Neural cell (in vitro differentiated cells): Measurements from ENCODE around the gene AFMID.

Experiments
- CTCF ChIP-seq: fragments of 450-650 bp; IDR thresholded peaks from 2 replicates; pipeline ENCODE4 v1.5.1; 2014; ENCODE audit warnings: antibody characterized with exemption, mild to moderate bottlenecking, moderate library complexity; ENCODE audit not compliant: poor library complexity, severe bottlenecking
- EP300 ChIP-seq: fragments of 450-650 bp; conservative IDR thresholded peaks from 2 replicates; pipeline ENCODE4 v1.6.1; 2014; ENCODE audit warnings: antibody characterized with exemption, mild to moderate bottlenecking, moderate library complexity; ENCODE audit not compliant: poor library complexity, severe bottlenecking
- EZH2 ChIP-seq: fragments of 200-600, 300-800 bp; shearing (Covaris generic), sonication (generic); IDR thresholded peaks from 2 replicates; pipeline ENCODE4 v1.6.1; 2014; ENCODE audit warnings: antibody characterized with exemption, low read length, borderline replicate concordance, mild to moderate bottlenecking; ENCODE audit not compliant: insufficient read depth, poor library complexity, severe bottlenecking
- MXI1 ChIP-seq: fragments of 450-650 bp; conservative IDR thresholded peaks from 2 replicates; pipeline ENCODE4 v1.6.1; 2014; ENCODE audit warnings: antibody characterized with exemption, mild to moderate bottlenecking; ENCODE audit not compliant: poor library complexity, severe bottlenecking
- POLR2AphosphoS5 ChIP-seq: IDR thresholded peaks from 2 replicates; pipeline ENCODE4 v1.6.1; 2012
- RAD21 ChIP-seq: fragments of 450-650 bp; conservative IDR thresholded peaks from 2 replicates; pipeline ENCODE4 v1.6.1; 2014; ENCODE audit warnings: antibody characterized with exemption, mild to moderate bottlenecking, moderate library complexity
- TAF1 ChIP-seq: IDR thresholded peaks from 2 replicates; pipeline ENCODE4 v1.6.1; 2012; ENCODE audit warnings: low read depth
- TF ChIP-seq, protein P1 (sequence below): IDR thresholded peaks from 2 replicates; pipeline ENCODE4 v1.6.1; 2012; ENCODE audit warnings: borderline replicate concordance

DNA sequence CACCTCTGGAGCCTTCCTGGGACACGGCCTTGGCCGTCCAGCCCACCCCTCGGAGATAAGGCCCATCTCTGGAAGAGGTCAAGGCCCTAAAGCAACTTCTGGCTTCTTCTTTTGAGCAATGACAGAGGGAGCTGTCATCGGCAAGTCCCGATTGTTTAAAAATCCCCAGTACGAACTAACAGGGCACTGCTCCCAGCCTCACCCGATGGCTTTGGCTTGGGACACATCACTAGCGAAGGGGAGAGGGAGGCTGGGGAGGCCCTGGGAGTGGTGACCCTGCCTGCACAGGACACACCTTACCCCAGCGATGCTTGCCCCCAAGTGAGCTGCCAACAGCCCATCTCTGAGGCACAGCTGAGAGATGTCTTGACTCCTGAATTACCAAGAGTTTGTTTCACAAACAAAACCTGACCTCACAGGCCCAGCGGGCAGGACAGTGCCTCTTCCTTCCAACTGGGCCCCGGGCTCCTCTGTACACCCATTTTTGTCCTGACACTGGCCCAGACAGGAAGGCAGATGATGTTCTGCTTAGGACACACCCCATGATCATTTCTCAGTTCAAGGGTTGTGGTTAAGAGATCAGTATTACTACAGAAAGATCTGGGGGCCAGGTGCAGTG, 14.0 kb upstream of the AFMID start:
- TF ChIP-seq CTCF, result no peak
- TF ChIP-seq RAD21, result no peak
- TF ChIP-seq TAF1, result no peak
- no peak for TF ChIP-seq POLR2AphosphoS5
- no peak for TF ChIP-seq EZH2
- TF ChIP-seq EP300, result no peak
- TF ChIP-seq, protein P1, sequence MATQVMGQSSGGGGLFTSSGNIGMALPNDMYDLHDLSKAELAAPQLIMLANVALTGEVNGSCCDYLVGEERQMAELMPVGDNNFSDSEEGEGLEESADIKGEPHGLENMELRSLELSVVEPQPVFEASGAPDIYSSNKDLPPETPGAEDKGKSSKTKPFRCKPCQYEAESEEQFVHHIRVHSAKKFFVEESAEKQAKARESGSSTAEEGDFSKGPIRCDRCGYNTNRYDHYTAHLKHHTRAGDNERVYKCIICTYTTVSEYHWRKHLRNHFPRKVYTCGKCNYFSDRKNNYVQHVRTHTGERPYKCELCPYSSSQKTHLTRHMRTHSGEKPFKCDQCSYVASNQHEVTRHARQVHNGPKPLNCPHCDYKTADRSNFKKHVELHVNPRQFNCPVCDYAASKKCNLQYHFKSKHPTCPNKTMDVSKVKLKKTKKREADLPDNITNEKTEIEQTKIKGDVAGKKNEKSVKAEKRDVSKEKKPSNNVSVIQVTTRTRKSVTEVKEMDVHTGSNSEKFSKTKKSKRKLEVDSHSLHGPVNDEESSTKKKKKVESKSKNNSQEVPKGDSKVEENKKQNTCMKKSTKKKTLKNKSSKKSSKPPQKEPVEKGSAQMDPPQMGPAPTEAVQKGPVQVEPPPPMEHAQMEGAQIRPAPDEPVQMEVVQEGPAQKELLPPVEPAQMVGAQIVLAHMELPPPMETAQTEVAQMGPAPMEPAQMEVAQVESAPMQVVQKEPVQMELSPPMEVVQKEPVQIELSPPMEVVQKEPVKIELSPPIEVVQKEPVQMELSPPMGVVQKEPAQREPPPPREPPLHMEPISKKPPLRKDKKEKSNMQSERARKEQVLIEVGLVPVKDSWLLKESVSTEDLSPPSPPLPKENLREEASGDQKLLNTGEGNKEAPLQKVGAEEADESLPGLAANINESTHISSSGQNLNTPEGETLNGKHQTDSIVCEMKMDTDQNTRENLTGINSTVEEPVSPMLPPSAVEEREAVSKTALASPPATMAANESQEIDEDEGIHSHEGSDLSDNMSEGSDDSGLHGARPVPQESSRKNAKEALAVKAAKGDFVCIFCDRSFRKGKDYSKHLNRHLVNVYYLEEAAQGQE, result no peak
- no peak for TF ChIP-seq MXI1
